ENCODE results near the gene FRMD1.

FRMD1 gene

DNA sequence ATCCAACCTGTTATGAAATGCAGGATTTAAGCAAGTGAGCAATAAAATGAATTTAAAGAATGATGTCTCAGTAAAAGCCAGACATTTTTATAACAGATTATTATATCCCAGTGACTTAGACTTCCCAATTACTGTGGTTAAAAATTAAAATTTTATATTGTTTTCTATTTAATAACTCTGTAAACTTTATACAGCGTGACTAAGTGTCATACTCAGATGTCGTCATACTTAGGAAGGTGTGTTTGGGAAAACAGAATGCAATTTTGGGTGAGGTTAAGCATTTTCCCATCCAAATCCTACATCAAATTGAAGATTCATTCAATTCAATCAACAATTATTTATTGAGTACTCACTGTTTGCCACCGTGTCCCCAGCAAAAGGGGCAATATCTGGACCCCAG is 31.4 kb upstream of the FRMD1 start:
- no peaks in the 10 kb centered on the region for H3K36me3 ChIP-seq
- no peaks in the 10 kb centered on the region for H3K9me3 ChIP-seq
- no peaks in the 10 kb centered on the region for H3K4me1 ChIP-seq (ENCODE audit: control insufficient read depth in 1 of 2, insufficient read depth in 1 of 2, low read depth in 1 of 2, low read length in 1 of 2)
- H3K4me3 ChIP-seq (ENCODE audit: low read depth in 1 of 2, low read length in 1 of 2), result no peak overlapping the region
- TF ChIP-seq, protein P1, sequence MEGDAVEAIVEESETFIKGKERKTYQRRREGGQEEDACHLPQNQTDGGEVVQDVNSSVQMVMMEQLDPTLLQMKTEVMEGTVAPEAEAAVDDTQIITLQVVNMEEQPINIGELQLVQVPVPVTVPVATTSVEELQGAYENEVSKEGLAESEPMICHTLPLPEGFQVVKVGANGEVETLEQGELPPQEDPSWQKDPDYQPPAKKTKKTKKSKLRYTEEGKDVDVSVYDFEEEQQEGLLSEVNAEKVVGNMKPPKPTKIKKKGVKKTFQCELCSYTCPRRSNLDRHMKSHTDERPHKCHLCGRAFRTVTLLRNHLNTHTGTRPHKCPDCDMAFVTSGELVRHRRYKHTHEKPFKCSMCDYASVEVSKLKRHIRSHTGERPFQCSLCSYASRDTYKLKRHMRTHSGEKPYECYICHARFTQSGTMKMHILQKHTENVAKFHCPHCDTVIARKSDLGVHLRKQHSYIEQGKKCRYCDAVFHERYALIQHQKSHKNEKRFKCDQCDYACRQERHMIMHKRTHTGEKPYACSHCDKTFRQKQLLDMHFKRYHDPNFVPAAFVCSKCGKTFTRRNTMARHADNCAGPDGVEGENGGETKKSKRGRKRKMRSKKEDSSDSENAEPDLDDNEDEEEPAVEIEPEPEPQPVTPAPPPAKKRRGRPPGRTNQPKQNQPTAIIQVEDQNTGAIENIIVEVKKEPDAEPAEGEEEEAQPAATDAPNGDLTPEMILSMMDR (IDR thresholded peaks at IDR 0.05), result no peak
- H3K27ac ChIP-seq, result no peak overlapping the region
- no peaks in the 10 kb centered on the region for H3K27me3 ChIP-seq

DNA sequence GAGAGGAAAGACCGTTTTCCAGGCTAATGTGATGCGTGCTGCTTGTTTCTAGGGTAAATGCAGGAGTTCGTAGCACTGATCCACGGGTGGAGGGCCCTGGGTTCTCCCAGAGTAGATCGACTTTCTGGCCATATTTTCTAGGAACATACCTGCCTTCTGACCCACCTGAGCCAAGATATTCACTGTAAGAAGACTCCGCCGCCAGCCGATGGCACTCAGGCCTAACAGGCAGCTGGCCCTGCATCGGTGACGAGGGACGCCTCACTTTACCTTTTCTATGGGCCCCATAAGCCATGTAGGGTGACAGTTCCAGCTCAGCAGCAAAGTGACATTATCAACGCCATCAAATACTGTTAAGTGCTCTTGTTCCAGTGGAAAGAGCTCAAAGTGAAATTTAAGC is 30.2 kb upstream of the FRMD1 start:
- TF ChIP-seq, protein P1 (IDR thresholded peaks at IDR 0.05), result no peak
- Histone ChIP-seq H3K4me3 (ENCODE audit: low read depth in 1 of 2, low read length in 1 of 2) (no peak overlapping the region), H3K9me3 (no peaks in the 10 kb centered on the region), H3K27ac (no peak overlapping the region), H3K27me3 (peaks cover 6% of the 10 kb centered on the region), H3K36me3 (no peaks in the 10 kb centered on the region), H3K4me1 (ENCODE audit: control insufficient read depth in 1 of 2, insufficient read depth in 1 of 2, low read depth in 1 of 2, low read length in 1 of 2) (no peaks in the 10 kb centered on the region)

DNA sequence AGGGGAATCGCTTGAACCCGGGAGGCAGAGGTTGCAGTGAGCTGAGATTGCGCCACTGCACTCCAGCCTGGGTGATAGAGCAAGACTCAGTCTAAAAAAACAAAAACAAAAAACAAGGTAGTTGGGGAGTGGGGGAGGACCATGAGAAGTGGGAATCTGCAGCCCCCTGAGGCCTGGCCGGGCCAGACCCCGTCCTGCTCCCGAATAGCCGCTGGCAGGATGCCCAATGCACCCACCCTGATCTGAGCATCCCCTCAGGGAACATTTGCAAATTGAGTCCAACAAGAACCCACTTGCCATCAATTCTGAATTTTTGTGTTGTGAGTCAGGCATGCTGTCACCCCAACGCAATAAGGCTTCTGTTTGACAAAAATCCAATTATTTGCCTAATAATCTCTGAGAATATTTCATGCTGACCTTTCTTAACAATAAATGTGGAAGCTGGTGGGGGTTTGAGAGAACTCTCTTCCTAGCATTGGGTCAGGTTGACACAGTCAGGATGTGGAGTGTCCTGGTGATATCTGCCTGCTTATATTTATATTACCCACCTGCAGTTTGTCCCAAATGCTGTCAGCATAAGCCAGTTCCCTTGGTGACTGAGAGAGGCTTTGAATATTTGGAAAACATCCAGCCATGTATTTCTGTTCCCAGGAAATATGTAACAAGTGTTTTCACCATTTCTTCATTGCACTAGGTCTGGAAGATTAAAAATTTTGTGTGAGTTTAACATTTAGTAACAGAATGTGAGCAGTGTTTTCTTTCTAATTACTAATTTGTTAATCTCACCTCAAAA is 28.4 kb upstream of the FRMD1 start:
- TF ChIP-seq, protein P1 (IDR thresholded peaks at IDR 0.05), result no peak
- Histone ChIP-seq H3K36me3 (no peaks in the 10 kb centered on the region), H3K9me3 (no peaks in the 10 kb centered on the region), H3K27me3 (peaks cover 22% of the 10 kb centered on the region), H3K27ac (no peak overlapping the region), H3K4me1 (ENCODE audit: control insufficient read depth in 1 of 2, insufficient read depth in 1 of 2, low read depth in 1 of 2, low read length in 1 of 2) (no peaks in the 10 kb centered on the region), H3K4me3 (ENCODE audit: low read depth in 1 of 2, low read length in 1 of 2) (no peak overlapping the region)

DNA sequence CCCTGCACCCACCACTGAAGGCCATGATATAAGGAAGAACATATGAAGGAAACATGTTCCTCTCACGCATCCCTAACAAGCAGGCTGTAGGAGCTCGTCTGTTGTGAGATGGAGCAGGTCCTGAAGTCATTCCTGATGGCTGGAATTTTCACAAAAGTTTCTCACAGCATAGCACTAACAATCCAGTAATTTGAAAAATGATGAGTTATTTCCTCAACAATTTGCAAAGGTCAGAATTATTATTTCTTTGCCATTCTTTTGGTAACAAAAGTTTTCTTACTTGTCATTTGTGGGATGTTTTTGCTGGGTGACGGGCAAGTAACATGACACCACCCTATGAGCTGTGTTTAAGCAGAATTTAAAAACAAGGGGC is 27.6 kb upstream of the FRMD1 start:
- TF ChIP-seq, protein P1 (IDR thresholded peaks at IDR 0.05), result no peak
- H3K4me3 ChIP-seq (ENCODE audit: low read depth in 1 of 2, low read length in 1 of 2), result no peak overlapping the region
- no peaks in the 10 kb centered on the region for H3K9me3 ChIP-seq
- H3K4me1 ChIP-seq (ENCODE audit: control insufficient read depth in 1 of 2, insufficient read depth in 1 of 2, low read depth in 1 of 2, low read length in 1 of 2), result no peaks in the 10 kb centered on the region
- H3K36me3 ChIP-seq, result no peaks in the 10 kb centered on the region
- no peak overlapping the region for H3K27ac ChIP-seq
- H3K27me3 ChIP-seq, result peaks cover 29% of the 10 kb centered on the region

DNA sequence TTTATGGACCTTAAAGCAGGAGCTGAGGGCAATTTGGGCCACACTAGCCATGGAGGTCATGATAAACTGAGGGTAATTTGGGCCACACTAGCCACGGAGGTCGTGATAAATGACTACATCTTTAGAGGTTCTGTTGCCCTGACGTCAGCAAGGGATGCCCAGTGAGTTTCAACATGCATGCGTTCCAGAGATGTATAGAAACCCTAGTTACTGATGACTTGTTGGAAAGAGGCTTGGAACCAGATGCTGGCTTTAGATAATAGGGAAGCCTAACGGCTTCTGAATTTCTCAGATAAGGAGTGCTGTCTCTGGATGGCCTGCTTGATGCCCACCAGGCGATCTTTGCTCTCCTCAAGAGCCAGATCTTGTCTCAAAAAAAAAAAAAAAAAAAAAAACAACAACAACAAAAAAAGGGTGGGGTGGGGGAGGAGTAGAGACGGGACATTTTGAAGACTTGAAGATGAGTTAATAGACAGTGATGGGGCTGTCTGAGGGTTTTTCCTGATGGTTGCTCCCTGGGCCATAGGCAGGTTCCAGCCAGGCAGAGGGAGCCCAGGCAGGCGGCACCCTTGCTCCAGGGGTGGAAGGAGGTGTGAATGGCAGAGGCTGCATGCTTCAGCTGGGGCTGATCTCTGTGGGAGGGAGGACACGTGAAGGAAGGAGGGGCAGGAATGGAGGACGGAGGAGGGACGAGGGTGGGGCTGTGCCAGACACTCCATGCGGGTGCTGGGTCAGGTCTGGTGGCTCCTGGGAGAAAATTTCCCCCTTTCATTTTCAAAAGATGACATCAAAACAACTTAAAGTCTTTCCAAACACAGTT is 27.0 kb upstream of the FRMD1 start:
- TF ChIP-seq, protein P1 (IDR thresholded peaks at IDR 0.05), result no peak

More for the DNA sequence above, 27.0 kb upstream of the FRMD1 start:
- no peaks in the 10 kb centered on the region for H3K36me3 ChIP-seq
- no peak overlapping the region for H3K4me3 ChIP-seq (ENCODE audit: low read depth in 1 of 2, low read length in 1 of 2)
- peaks cover 35% of the 10 kb centered on the region for H3K27me3 ChIP-seq
- no peaks in the 10 kb centered on the region for H3K4me1 ChIP-seq (ENCODE audit: control insufficient read depth in 1 of 2, insufficient read depth in 1 of 2, low read depth in 1 of 2, low read length in 1 of 2)
- H3K9me3 ChIP-seq, result no peaks in the 10 kb centered on the region
- H3K27ac ChIP-seq, result no peak overlapping the region

Measured in neutrophil (primary cell).